GM19468 (cell line): ENCODE results near the gene LINS1.

Experiments used
- ATAC-seq: cut with Tn5 transposase; IDR thresholded peaks from one replicate; pipeline ENCODE4 v1.9.1; 2021; ENCODE audit warnings: mild to moderate bottlenecking, moderate library complexity, moderate number of reproducible peaks; ENCODE audit not compliant: unreplicated experiment; ENCODE audit errors: extremely low read depth

LINS1 gene

GRCh38 chr15:100565591-100565990, 36.4 kb downstream of the LINS1 start:
- no peak for ATAC-seq

GRCh38 chr15:100560323-100560722, 41.7 kb downstream of the LINS1 start:
- ATAC-seq, result no peak

- no peak for ATAC-seq
These were observed 42.7 kb downstream of the LINS1 start for GRCh38 chr15:100559330-100559729.

- no peak for ATAC-seq
These were observed 43.2 kb downstream of the LINS1 start for GRCh38 chr15:100558771-100559254.

- no peak for ATAC-seq
These were observed 48.5 kb downstream of the LINS1 start for GRCh38 chr15:100553468-100553867.

GRCh38 chr15:100547961-100548360, 54.0 kb downstream of the LINS1 start:
- no peak for ATAC-seq

- no peak for ATAC-seq
These were observed 57.0 kb downstream of the LINS1 start for GRCh38 chr15:100544946-100545345.

- ATAC-seq, result no peak
These were observed 57.6 kb downstream of the LINS1 start for GRCh38 chr15:100544338-100544841.

GRCh38 chr15:100542290-100542689, 59.7 kb downstream of the LINS1 start:
- no peak for ATAC-seq

GRCh38 chr15:100537331-100537730, 64.7 kb downstream of the LINS1 start:
- ATAC-seq, result no peak

- no peak for ATAC-seq
These were observed 65.3 kb downstream of the LINS1 start for GRCh38 chr15:100536733-100537132.

GRCh38 chr15:100533886-100534285, 68.1 kb downstream of the LINS1 start:
- ATAC-seq, result no peak

GRCh38 chr15:100531823-100532327, 70.1 kb downstream of the LINS1 start:
- no peak for ATAC-seq

- no peak for ATAC-seq
These were observed 70.8 kb downstream of the LINS1 start for GRCh38 chr15:100531204-100531603.

- ATAC-seq, result no peak
These were observed 72.4 kb downstream of the LINS1 start for GRCh38 chr15:100529556-100529955.

- no peak for ATAC-seq
These were observed 73.1 kb downstream of the LINS1 start, which contains the start of gene CERS3 for GRCh38 chr15:100528833-100529428. CERS3 (minus strand) TSS chr15:100528950; CDS start chr15:100501849, 27,101 bp downstream.

- ATAC-seq, result no peak
These were observed 75.9 kb downstream of the LINS1 start for GRCh38 chr15:100526027-100526481.

- ATAC-seq, result no peak
These were observed 76.5 kb downstream of the LINS1 start for GRCh38 chr15:100525436-100525835.

- no peak for ATAC-seq
These were observed 77.7 kb downstream of the LINS1 start for GRCh38 chr15:100524326-100524725.

GRCh38 chr15:100521907-100522306, 80.1 kb downstream of the LINS1 start:
- no peak for ATAC-seq

GRCh38 chr15:100520132-100520921, 81.7 kb downstream of the LINS1 start:
- ATAC-seq, result no peak
